Type B pancreatic cell (in vitro differentiated cells): ENCODE results near the gene DYNC1I2. TPM values are rescaled to one million over a fixed set of nuclear protein-coding genes. Genes with fewer than 3 reads are reported as not detected.

Experiments used
- DNase-seq: peaks from one replicate; pipeline ENCODE4 v3.0.0; 2021; ENCODE audit warnings: mixed read lengths; ENCODE audit not compliant: unreplicated experiment; ENCODE audit errors: extremely low spot score
- H3K27ac Mint-ChIP-seq: 2 replicates; pipeline ENCODE4 v1.8.0; 2021; ENCODE audit warnings: mild to moderate bottlenecking, mixed read lengths
- H3K27me3 Mint-ChIP-seq: 2 replicates; pipeline ENCODE4 v1.8.0; 2021; ENCODE audit warnings: mixed read lengths
- H3K36me3 Mint-ChIP-seq: 2 replicates; pipeline ENCODE4 v1.8.0; 2021; ENCODE audit warnings: mixed read lengths
- H3K4me1 Mint-ChIP-seq: one replicate; pipeline ENCODE4 v1.8.0; 2021; ENCODE audit warnings: mixed read lengths; ENCODE audit not compliant: unreplicated experiment
- H3K4me3 Mint-ChIP-seq: 2 replicates; pipeline ENCODE4 v1.8.0; 2021; ENCODE audit warnings: mild to moderate bottlenecking, mixed read lengths
- H3K9me3 Mint-ChIP-seq: 2 replicates; pipeline ENCODE4 v1.8.0; 2021; ENCODE audit warnings: mixed read lengths
- CTCF ChIP-seq: fragments of 200-600 bp; sonication (generic); conservative IDR thresholded peaks from 2 replicates; pipeline ENCODE4 v1.5.0; 2021; ENCODE audit warnings: antibody characterized with exemption, mild to moderate bottlenecking
- total RNA-seq: library from RNA; stranded (reverse); gene quantifications from 2 replicates; pipeline ENCODE4 v1.2.1, GENCODE V29; 2021; ENCODE audit warnings: low replicate concordance

DYNC1I2 gene
- total RNA-seq, 1 donor from 2014 or later, result 115 TPM

- H3K9me3 Mint-ChIP-seq, result no peaks in the 10 kb centered on the region
- no peak overlapping the region for H3K27ac Mint-ChIP-seq
- peaks cover 50% of the 10 kb centered on the region for H3K36me3 Mint-ChIP-seq
- TF ChIP-seq CTCF, result no peak
- no peak for DNase-seq
- no peaks in the 10 kb centered on the region for H3K27me3 Mint-ChIP-seq
- H3K4me1 Mint-ChIP-seq, result peaks cover 6% of the 10 kb centered on the region
- no peak overlapping the region for H3K4me3 Mint-ChIP-seq
Observed at GRCh38 chr2:171729952-171730317, 42.7 kb downstream of the DYNC1I2 start.

DNA sequence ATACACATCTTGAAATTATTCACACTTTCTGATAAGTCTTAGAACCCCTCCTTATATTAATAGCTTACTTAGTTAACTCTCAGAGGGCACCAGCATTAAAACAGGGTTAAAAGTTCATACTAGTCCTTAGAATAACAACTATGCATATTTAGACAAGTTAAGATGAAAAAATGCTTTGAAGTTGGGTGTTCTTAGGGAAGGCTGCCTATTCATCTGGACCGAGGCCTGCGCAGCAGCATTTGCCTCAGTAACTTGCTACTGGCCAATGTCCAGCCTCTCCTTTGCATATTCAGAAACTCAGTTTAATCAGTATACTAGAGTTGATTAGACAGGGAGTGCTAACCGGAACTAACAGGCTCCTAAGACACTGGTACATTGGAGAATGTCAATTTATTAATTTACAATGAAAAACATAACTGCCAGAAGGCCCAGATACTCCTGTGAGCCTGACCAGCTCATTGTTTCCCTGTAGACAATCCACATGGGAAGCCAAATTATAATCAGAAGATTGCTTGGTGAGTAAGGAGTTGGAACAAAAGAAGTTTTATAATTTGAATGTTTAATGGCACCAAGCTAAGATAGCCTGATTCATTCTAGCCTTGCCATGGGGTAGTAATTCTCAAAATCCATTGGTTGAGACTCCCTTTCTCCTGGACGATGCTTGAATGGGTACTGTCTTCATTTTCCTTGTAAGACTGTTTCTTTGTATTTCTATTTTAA is 48.9 kb downstream of the DYNC1I2 start:
- H3K27ac Mint-ChIP-seq, result no peak overlapping the region
- H3K27me3 Mint-ChIP-seq, result no peaks in the 10 kb centered on the region
- H3K36me3 Mint-ChIP-seq, result peaks cover 58% of the 10 kb centered on the region
- H3K4me1 Mint-ChIP-seq, result no peaks in the 10 kb centered on the region
- DNase-seq, result no peak
- no peak for TF ChIP-seq CTCF
- H3K4me3 Mint-ChIP-seq, result no peak overlapping the region
- H3K9me3 Mint-ChIP-seq, result no peaks in the 10 kb centered on the region

- H3K27me3 Mint-ChIP-seq, result no peaks in the 10 kb centered on the region
- H3K36me3 Mint-ChIP-seq, result peaks cover 39% of the 10 kb centered on the region
- H3K4me1 Mint-ChIP-seq, result no peaks in the 10 kb centered on the region
- H3K9me3 Mint-ChIP-seq, result no peaks in the 10 kb centered on the region
- H3K4me3 Mint-ChIP-seq, result no peak overlapping the region
- DNase-seq, result no peak
- H3K27ac Mint-ChIP-seq, result no peak overlapping the region
- no peak for TF ChIP-seq CTCF
Observed at GRCh38 chr2:171741189-171741588, 53.9 kb downstream of the DYNC1I2 start.

DNA sequence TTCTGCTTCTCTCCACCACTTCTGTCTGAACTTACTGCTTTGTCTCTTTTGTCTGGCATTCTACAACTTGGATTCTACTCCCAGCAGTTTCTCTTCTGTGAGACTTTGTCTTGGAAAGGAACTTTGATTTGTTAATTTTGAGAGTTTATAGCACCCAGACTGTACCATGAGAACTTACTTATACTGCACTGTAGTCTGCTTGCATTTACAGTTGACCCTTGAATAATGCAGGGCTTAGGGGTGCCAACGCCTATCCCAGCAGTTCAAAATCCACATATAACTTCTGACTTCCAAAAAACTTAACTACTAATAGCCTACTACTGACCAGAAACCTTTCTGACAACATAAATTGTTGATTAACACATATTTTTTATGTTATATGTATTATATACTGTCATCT is 55.5 kb downstream of the DYNC1I2 start:
- Mint-ChIP-seq H3K4me1 (no peaks in the 10 kb centered on the region), H3K4me3 (no peak overlapping the region), H3K27me3 (no peaks in the 10 kb centered on the region), H3K36me3 (peaks cover 31% of the 10 kb centered on the region), H3K9me3 (no peaks in the 10 kb centered on the region), H3K27ac (no peak overlapping the region)
- no peak for DNase-seq
- TF ChIP-seq CTCF, result no peak

DNA sequence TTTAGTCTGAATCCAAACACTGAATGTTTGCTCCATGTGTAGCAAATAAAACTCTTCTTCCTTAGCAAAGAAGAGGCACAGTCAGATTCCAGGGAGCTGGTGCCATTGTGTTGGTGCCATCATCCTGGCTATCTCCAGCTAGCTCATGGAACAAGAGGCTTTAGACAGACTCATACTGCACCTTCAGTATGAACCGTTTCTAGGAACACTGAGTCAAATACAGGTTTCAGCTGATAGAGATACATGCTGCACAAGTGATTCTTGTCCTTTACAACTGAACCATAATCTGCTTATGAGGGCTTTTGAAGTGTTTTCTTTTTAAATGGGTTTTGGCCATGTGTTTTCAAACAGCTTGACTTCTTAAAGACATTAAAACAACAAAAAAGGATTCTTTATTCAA is 57.9 kb downstream of the DYNC1I2 start:
- no peak for TF ChIP-seq CTCF
- H3K4me3 Mint-ChIP-seq, result no peak overlapping the region
- H3K9me3 Mint-ChIP-seq, result no peaks in the 10 kb centered on the region
- H3K36me3 Mint-ChIP-seq, result peaks cover 32% of the 10 kb centered on the region
- H3K27me3 Mint-ChIP-seq, result no peaks in the 10 kb centered on the region
- H3K4me1 Mint-ChIP-seq, result no peaks in the 10 kb centered on the region
- no peak overlapping the region for H3K27ac Mint-ChIP-seq
- DNase-seq, result no peak
